ENCODE data around the gene MAGI1.
A peak's percentile ranks its signal among the peaks of the same experiment; 100 is the strongest.

DNA sequence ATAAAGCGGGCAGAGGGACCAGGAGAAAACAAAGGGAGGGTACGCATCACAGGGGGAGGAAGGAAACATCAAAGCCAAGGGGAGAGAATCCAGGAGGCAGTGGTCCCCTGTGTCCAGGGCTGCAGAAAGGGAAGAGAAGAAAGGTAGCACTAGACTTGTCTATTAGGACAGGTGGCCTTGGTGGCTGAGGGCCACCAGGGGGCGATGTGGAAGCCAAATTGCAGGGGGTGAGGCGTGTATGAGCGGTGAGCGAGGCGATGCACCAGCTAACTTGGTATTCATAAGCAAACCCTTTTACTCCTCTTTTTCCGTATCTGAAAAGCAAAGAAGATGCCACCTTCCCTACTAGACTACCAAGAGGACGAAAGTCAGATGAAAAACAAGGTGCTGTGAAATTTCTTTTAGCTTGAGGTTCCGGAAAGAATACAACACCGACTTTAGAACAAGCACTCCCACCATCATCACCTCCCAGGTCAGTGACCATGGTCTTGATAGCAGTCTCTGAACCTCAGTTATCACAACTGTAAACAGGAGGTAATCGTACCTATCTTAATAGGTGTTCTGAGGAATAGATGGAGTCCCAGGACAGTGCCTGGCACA lies 696.5 kb downstream of the MAGI1 start:
- TF ChIP-seq, protein P1, sequence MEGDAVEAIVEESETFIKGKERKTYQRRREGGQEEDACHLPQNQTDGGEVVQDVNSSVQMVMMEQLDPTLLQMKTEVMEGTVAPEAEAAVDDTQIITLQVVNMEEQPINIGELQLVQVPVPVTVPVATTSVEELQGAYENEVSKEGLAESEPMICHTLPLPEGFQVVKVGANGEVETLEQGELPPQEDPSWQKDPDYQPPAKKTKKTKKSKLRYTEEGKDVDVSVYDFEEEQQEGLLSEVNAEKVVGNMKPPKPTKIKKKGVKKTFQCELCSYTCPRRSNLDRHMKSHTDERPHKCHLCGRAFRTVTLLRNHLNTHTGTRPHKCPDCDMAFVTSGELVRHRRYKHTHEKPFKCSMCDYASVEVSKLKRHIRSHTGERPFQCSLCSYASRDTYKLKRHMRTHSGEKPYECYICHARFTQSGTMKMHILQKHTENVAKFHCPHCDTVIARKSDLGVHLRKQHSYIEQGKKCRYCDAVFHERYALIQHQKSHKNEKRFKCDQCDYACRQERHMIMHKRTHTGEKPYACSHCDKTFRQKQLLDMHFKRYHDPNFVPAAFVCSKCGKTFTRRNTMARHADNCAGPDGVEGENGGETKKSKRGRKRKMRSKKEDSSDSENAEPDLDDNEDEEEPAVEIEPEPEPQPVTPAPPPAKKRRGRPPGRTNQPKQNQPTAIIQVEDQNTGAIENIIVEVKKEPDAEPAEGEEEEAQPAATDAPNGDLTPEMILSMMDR (IDR thresholded peaks at IDR 0.05), result peak in 1 of 3 donors; percentile 38
- no peak for TF ChIP-seq POLR2A (IDR thresholded peaks at IDR 0.05)
- no peak for TF ChIP-seq POLR2AphosphoS5 (IDR thresholded peaks at IDR 0.05)

Data from breast epithelium (tissue), 3 donors.